Neural cell (in vitro differentiated cells): ENCODE measurements around the gene KLHL10. TPM values are rescaled to one million over a fixed set of nuclear protein-coding genes. Genes with fewer than 3 reads are reported as not detected.

Experiments
- H2AFZ ChIP-seq: fragments of 200-600, 300-800 bp; sonication (generic), shearing (Covaris generic); 2 replicates; pipeline ENCODE4 v1.6.0; 2014; ENCODE audit warnings: low read depth, mild to moderate bottlenecking, antibody characterized with exemption, low read length, moderate library complexity
- H3F3A ChIP-seq: fragments of 200-600 bp; shearing (Covaris generic); 2 replicates; pipeline ENCODE4 v1.6.1; 2016; ENCODE audit warnings: mild to moderate bottlenecking, moderate library complexity, mixed read lengths, antibody characterized with exemption, low read length; ENCODE audit not compliant: insufficient read depth, poor library complexity, severe bottlenecking
- H3K27ac ChIP-seq: fragments of 200-600, 300-800 bp; sonication (generic), shearing (Covaris generic); 2 replicates; pipeline ENCODE4 v1.5.1; 2014; ENCODE audit warnings: mild to moderate bottlenecking, low read length, moderate library complexity
- H3K27me3 ChIP-seq: fragments of 300-800, 200-600 bp; sonication (generic), shearing (Covaris generic); 2 replicates; pipeline ENCODE4 v1.6.0; 2014; ENCODE audit warnings: mild to moderate bottlenecking, low read depth, low read length, moderate library complexity; ENCODE audit not compliant: insufficient read depth
- H3K36me3 ChIP-seq: fragments of 300-800, 200-600 bp; sonication (generic), shearing (Covaris generic); 2 replicates; pipeline ENCODE4 v1.5.1; 2014; ENCODE audit warnings: mild to moderate bottlenecking, antibody characterized with exemption, low read length, moderate library complexity; ENCODE audit not compliant: insufficient read depth
- H3K4me2 ChIP-seq: fragments of 300-800, 200-600 bp; sonication (generic), shearing (Covaris generic); 2 replicates; pipeline ENCODE4 v1.6.0; 2014; ENCODE audit warnings: mild to moderate bottlenecking, low read length
- H3K4me3 ChIP-seq: fragments of 300-800, 200-600 bp; sonication (generic), shearing (Covaris generic); 2 replicates; pipeline ENCODE4 v1.5.1; 2014; ENCODE audit warnings: mild to moderate bottlenecking, low read length, moderate library complexity
- H3K79me2 ChIP-seq: fragments of 200-600 bp; shearing (Covaris generic); replicated peaks from 2 replicates; pipeline ENCODE4 v1.6.0; 2014; ENCODE audit warnings: mild to moderate bottlenecking, low read length, moderate library complexity; ENCODE audit not compliant: insufficient read depth
- H3K9ac ChIP-seq: fragments of 300-800, 200-600 bp; sonication (generic), shearing (Covaris generic); 2 replicates; pipeline ENCODE4 v1.6.1; 2016; ENCODE audit warnings: mild to moderate bottlenecking, low read length, mixed read lengths
- H3K9me2 ChIP-seq: fragments of 200-600 bp; shearing (Covaris generic); 2 replicates; pipeline ENCODE4 v1.6.1; 2016; ENCODE audit warnings: mild to moderate bottlenecking, low read length, mixed read lengths; ENCODE audit not compliant: insufficient read depth
- H3K9me3 ChIP-seq: fragments of 200-600, 300-800 bp; sonication (generic), shearing (Covaris generic); 2 replicates; pipeline ENCODE4 v1.6.1; 2016; ENCODE audit warnings: mild to moderate bottlenecking, mixed run types, low read length, moderate library complexity, mixed read lengths
- H4K20me1 ChIP-seq: fragments of 200-600 bp; shearing (Covaris generic); 2 replicates; pipeline ENCODE4 v1.6.1; 2016; ENCODE audit warnings: mild to moderate bottlenecking, mixed run types; ENCODE audit not compliant: insufficient read depth
- CTCF ChIP-seq: fragments of 450-650 bp; IDR thresholded peaks from 2 replicates; pipeline ENCODE4 v1.5.1; 2014; ENCODE audit warnings: antibody characterized with exemption, mild to moderate bottlenecking, moderate library complexity; ENCODE audit not compliant: poor library complexity, severe bottlenecking
- EP300 ChIP-seq: fragments of 450-650 bp; conservative IDR thresholded peaks from 2 replicates; pipeline ENCODE4 v1.6.1; 2014; ENCODE audit warnings: antibody characterized with exemption, mild to moderate bottlenecking, moderate library complexity; ENCODE audit not compliant: poor library complexity, severe bottlenecking
- EZH2 ChIP-seq: fragments of 200-600, 300-800 bp; shearing (Covaris generic), sonication (generic); IDR thresholded peaks from 2 replicates; pipeline ENCODE4 v1.6.1; 2014; ENCODE audit warnings: antibody characterized with exemption, low read length, borderline replicate concordance, mild to moderate bottlenecking; ENCODE audit not compliant: insufficient read depth, poor library complexity, severe bottlenecking
- MXI1 ChIP-seq: fragments of 450-650 bp; conservative IDR thresholded peaks from 2 replicates; pipeline ENCODE4 v1.6.1; 2014; ENCODE audit warnings: antibody characterized with exemption, mild to moderate bottlenecking; ENCODE audit not compliant: poor library complexity, severe bottlenecking
- POLR2AphosphoS5 ChIP-seq: IDR thresholded peaks from 2 replicates; pipeline ENCODE4 v1.6.1; 2012
- RAD21 ChIP-seq: fragments of 450-650 bp; conservative IDR thresholded peaks from 2 replicates; pipeline ENCODE4 v1.6.1; 2014; ENCODE audit warnings: antibody characterized with exemption, mild to moderate bottlenecking, moderate library complexity
- REST ChIP-seq: IDR thresholded peaks from 2 replicates; pipeline ENCODE4 v1.6.1; 2012; ENCODE audit warnings: borderline replicate concordance
- SMC3 ChIP-seq: fragments of 450-650 bp; conservative IDR thresholded peaks from 2 replicates; pipeline ENCODE4 v1.6.1; 2014; ENCODE audit warnings: antibody characterized with exemption, mild to moderate bottlenecking, moderate library complexity; ENCODE audit not compliant: poor library complexity
- TAF1 ChIP-seq: IDR thresholded peaks from 2 replicates; pipeline ENCODE4 v1.6.1; 2012; ENCODE audit warnings: low read depth
- polyA minus RNA-seq: library from RNA; depleted of rRNA, polyadenylated mRNA; stranded (reverse); fragments of >200 nt; gene quantifications from 2 replicates; pipeline ENCODE4 v1.2.3, GENCODE V29; 2014
- polyA plus RNA-seq: library from polyadenylated mRNA; depleted of rRNA; stranded (reverse); fragments of >200 nt; gene quantifications from 2 replicates; pipeline ENCODE4 v1.2.3, GENCODE V29; 2014

KLHL10 gene
- polyA plus RNA-seq (0.22 TPM in 1 of 2 replicates, not detected in the other), polyA minus RNA-seq (not detected in 2 replicates)

- H3K4me2 ChIP-seq = no peak within 1 kb of the TSS
- no peak within 1 kb of the TSS for H3K9ac ChIP-seq
Observed at GRCh38 chr17:41837761-41838538, at the start of gene KLHL10. Gene KLHL10, plus strand, starts transcription at chr17:41837825. Its CDS starts 108 bp downstream, at chr17:41837933.

More at GRCh38 chr17:41837761-41838538, at the start of gene KLHL10:
- H2AFZ ChIP-seq = peak within 1 kb of the TSS; percentile 27
- peaks cover 17% of the 10 kb centered on the region for H3K79me2 ChIP-seq
- H4K20me1 ChIP-seq = no peaks in the 10 kb centered on the region
- TF ChIP-seq EZH2 (no peak), SMC3 (no peak), REST (no peak), RAD21 (no peak), TAF1 (no peak), POLR2AphosphoS5 (no peak), CTCF (no peak), MXI1 (no peak), EP300 (no peak)
- H3K36me3 ChIP-seq = no peaks in the 10 kb centered on the region
- H3K9me3 ChIP-seq = no peaks in the 10 kb centered on the region
- peak within 1 kb of the TSS; percentile 95 for H3K4me3 ChIP-seq
- H3K27ac ChIP-seq = no peak within 1 kb of the TSS
- no peaks in the 10 kb centered on the region for H3K9me2 ChIP-seq
- no peaks in the 10 kb centered on the region for H3F3A ChIP-seq
- H3K27me3 ChIP-seq = no peaks in the 10 kb centered on the region
